HL-60/S4 (cell line): ENCODE data around the gene HPSE.

Experiments
- in situ Hi-C: fragments of 300-500 bp; cut with MboI; formaldehyde crosslinking; loops from 2 replicates; pipeline ENCODE4 v1.14.3; 2022; ENCODE audit warnings: low sequenced_read_pairs

The HPSE gene

DNA sequence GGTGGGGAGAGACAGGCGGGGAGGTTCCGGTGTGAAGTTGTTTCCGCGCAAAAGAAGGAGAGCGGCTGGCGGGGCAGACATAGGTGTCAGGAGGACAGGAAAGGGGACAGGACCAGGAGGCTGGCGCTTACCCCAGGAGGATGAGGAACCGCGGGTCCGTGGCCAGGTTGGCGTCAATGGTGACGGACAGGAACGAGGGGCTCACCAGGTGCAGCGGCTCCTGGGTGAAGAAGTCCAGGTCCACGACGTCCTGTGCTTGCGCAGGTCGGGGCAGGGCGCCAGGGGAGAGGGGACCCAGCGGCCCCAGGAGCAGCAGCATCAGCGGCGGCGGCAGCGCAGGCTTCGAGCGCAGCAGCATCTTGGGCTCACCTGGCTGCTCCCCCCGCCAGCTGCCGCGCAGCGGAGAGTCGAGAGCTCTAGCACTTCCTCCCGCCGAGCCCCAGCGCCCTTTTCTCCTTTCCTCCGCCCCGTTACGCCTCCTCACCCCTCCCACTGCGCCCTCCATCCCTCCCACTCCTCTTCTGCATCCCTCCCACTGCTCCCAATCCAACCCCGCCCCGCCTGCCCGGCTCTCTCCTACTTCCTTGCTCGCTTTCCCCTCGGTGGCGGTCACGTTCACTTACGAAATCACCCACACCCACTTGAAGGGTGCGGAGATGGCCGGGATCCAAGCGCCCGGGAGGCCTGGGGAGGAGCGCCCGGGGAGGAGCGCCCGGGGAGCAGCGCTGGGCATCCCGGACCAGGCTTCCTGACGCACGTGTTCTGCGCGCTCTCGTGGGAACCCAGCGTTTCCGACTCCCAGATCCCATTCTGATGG is at the start of gene HPSE:
TSS of gene HPSE (minus strand) at position 424 of the 817 bp plus-strand sequence. CDS start at position 358, 66 bp downstream.
- in situ Hi-C loops, result no loop called here

DNA sequence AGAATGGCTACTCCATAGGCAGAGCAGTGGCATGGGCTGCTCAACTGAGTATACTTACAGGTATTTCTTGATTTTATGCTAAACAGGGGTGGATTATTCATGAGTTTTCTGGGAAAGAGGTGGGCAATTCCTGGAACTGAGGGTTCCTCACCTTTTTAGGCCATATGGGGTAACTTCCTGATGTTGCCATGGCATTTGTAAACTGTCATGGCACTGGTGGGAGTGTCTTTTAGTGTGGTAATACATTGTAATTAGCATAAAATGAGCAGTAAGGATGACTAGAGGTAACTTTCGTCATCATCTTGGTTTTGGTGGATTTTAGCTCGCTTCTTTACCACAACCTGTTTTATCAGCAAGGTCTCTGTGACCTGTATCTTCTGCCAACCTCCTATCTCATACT is 48.2 kb upstream of the HPSE start:
- in situ Hi-C loops, result no loop called here

DNA sequence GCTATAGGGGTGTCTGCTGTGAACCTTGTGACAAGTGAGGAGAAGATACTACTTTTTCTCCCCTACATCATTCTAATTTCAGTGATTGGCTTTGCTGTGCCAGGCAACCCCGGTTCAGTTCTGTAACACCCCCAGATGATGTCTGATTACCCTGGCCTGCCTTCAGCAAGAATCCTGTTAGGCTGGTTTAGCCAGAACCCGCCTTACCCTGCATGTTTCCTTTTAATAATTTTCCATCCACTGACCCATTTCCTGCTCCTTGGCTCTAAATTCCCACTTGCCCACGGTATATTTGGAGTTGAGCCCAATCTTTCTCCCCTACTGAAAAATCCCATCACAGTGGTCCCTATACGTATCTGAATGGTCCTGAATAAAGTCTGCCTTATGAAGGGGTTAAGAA is 46.5 kb upstream of the HPSE start:
- in situ Hi-C loops, result no loop called here

DNA sequence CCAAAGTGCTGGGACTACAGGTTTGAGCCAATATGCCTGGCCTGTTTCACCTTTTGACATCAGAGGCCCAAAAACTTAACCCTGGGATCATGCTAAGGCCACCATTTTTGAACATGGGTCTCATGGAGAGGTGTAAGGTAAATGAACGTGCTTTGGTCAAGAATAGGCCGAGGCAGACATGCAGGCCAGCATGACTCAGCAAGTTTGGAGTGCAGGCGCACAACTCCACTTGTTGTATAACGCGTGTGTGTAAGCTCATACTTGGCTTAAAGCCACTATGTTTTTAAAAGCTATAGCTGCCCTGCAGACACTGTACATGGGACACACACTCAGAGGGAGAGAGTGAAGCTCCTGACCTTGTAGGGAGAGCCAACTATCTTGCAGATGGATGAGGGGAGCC is 43.8 kb upstream of the HPSE start:
- in situ Hi-C loops, result no loop called here

DNA sequence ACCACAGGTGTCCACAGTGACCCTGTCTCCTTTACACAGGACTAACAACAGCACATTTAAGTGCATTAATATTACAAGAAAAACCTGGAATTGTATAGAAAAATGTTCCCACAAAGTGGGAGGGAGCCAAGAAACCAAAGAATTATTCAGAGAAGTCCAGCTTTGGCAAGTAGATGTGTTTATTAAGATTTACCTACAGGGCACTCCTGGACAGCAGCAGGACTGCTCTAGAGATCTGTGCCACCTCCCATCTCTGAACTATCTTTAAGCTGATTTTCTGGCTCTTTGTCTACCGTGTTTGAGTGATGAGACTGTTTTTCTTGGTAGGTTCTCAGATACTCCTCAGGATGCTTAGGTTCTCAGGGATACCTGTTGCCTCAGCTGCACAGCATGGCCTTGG is 38.3 kb upstream of the HPSE start:
- in situ Hi-C loops, result no loop called here

DNA sequence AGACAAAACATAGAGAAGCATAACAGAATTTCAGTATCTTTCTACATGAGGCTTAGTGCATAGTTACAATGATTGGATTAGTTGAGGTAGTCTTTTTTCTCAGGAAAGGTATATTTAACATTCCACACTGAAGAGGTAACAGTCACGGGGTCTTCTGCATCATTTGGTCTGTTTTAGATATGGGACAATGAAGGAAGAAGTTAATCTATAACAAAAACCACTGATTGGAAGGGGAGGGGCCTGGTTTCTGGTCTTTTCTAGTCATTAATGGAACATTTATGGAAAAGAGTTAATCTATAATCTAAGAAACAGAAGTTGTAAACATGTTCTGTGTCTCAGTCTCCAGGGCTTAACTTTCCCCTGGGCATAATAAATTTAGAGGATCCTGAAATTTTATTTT is 37.3 kb upstream of the HPSE start:
- in situ Hi-C loops, result no loop called here

DNA sequence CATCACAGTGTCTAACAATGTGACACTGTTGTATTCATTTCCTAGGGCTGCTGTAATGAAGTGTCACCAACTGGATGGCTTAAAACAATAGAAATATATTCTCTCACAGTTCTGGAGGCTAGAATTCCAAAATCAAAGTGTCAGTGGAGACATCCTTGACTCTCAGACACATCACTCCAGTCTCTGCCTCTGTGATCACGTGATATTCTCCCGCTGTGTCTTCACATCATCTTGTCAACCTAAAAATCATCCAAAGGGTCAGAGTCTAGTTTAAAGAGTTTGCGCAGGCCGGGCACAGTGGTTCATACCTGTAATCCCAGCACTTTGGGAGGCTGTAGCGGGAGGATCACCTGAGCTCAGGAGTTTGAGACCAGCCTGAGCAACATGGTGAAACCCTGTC is 36.6 kb upstream of the HPSE start:
- in situ Hi-C loops, result no loop called here

DNA sequence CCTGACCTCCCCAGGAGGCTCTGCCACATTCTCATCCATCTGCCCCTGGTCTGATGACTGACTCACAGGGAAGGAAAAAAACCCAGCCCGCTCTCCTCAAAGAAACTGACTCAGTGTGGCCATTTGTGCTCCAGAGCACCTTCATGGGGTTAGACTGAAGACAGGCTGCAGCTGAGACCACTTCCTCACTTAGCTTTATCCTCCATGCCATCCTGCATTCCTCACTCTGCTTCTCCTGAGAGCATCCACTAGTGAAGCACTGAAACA is 35.9 kb upstream of the HPSE start:
- in situ Hi-C loops, result no loop called here

DNA sequence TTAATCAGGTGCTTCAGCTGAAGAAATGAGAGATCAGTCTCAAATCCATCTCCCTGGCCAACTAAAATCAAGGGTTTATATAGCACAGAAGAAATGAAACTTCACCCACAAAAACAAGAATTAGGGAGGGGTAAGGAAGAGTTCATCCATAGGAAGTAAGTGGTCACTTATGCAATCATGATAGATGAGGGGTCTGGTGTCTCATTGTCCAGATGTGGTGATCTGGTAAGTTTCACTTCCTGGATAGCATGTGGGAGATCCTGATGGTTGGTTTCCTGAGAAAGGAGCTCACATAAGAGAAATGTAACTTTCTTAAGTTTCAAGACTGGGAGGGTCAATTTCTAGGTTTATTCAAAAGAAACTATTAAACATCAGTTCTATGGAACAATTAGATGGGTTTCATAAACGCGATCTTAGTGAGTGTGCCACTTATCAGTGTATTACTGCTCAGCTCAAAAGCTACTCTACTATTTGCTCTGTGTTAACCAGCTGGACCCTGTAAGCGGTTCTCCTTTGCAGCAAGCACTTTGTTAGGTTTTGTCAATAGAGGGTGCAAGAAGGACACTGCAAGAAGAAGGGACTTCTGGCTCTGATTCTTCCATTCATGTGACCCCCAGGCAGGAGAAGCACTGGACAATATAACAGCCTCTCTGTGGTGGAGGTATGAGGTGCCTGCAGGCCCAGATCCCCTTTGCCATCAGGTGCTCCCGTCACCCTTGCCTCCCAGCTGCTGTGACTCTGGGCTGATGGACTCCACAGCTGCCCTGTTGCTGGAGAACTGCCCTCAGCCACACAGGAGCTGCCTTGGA is 35.4 kb upstream of the HPSE start:
- in situ Hi-C loops, result no loop called here

DNA sequence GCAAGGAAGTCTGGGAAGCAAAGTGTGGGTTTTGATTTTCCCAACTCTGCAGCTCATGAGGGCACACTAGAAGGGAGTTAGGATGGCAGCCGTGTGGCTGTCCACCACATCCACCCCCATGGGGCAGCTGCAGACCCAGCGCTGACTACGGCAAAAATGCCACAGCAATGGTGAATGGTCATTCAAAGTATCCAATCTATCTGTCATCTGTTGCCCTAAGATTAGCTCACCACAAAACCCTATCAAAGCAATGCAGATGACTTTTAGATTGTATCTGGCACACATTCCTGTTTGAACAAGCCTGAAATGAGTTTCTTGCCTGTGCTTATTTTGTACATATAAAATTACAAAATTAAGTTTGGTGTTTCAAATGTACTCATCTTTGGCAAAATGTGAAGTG is 29.7 kb upstream of the HPSE start:
- in situ Hi-C loops, result no loop called here

DNA sequence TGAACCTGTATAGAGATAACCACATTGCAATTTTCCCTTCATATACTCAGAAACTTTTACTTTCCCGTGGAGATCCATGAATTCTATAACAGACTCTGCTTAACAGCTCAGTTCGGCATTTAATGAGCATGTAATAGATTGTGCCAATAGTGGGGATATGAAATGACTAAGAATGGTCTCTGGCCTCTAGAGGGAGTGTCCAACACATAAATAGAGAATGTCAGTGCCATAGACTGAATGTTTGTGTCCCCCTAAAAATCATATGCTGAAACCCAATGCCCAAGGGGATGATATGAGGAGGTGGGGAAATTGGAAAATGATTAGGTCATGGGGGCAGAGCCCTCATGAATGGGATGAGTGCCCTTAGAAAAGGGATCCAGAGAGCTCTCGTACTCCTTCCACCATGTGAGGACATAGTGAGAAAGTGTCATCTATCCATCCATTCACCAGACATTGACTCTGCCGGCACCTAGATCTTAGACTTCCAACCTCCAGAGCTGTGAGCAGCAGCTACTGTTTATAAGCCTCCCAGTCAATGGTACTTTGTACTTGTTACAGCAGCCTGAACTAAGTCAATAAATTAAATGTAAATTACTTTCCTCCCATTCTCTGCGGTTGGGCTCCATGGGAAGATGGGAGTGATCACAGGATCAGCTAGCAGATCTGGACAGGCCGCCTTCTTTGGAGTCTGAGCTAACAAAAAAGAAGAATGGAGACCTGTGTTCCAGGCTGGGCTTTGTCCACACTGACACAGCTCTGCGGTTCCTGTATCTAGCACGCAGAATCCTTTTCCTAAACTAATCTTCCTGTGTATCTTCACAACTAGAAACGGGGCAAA is 28.1 kb upstream of the HPSE start:
- in situ Hi-C loops, result no loop called here

DNA sequence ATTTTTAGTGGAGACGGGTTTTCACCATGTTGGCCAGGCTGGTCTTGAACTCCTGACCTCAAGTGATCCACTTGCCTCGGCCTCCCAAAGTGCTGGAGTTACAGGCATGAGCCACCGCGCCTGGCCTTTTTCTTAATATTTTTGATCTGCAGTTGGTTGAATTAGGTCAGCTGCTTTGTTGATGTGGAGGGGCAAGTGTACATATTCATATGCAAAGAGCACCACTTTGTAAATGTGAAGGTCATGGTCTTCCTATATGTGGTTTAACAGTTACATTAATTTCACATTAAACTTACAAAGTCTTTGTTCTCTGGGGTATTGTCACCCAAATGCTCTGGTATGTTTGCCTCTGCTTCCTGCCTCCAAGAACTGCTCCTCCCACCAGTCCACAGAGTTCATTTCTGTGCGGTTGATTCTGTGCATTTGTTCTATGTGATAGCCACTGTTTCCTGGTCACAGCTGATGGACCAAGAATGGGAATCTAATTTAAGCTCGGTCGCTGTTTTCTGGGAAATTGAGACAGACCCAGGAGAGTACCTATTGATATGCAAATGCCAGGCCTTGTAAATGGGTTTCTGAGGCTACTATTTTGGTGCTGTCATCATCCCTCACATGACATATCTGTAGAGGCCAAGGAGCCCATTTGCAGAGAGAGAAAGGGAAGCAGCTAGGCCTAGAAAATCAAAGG is 26.9 kb upstream of the HPSE start:
- in situ Hi-C loops, result no loop called here

DNA sequence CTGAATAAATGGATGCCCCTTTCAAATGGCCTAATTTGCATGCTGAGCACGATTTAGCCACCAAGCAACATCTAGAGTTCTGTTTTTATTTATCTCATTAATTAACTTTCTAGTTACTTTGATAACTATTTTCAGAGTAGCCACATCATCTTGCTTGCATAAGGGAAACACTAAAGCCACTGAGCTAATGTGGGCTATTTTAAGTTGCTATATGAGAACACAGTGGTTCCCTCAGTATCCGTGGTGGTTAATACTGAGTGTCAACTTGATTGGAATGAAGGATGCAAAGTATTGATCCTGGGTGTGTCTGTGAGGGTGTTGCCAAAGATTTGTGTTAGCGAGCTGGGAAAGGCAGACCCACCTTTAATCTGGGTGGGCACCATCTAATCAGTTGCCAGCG is 25.4 kb upstream of the HPSE start:
- in situ Hi-C loops, result no loop called here

DNA sequence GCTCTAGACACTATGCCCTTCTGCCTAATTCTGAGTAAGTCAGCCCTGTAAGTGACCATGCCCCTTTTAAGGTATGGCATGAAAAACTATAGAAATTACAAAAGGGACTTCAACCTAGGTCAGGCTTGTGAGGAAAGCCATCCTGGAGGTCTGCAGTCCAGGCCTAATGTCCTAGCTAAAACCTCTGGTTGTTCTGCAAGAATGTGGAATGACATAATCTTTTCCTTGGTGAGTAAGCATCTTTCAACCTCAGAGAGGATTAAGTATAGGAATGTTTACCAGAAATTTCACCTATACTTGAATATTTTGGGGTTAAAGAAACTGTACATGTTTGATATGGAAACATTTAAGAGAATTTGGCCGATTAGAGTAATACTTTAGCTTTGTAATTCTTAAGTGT is 23.8 kb upstream of the HPSE start:
- in situ Hi-C loops, result no loop called here

DNA sequence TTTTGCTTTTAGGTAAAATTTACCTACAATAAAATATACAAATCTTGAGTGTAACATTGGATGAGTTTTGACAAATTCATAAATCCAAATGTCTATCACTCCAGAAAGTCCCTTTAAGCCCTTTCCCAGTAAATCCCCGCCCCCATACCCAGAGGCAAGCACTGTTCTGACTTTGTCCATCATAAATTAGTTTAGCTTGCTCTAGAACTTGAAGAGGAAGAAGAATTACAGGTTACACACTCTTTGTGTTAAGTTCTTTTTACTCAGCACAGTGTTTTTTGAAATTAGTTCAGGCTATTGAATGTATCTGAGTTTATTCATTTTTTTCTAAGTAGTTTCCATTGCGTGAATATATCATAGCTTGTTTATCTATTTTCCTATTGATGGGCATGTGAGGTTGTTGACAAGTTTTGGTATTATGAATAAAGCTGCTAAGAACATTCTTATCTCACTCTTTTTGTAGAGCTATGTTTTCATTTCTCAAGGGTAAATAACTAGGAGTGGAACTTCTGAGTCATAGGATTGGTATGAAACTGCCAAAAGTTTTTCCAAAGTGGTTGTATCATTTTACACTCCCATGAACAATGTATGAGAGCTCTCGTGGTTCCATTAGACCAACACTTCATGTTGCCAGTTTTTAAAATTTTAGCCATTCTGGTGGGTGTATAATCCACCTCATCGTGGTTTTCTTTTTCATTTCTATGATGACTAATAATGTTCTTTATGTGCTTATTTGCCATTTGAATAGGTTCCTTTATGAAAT is 22.4 kb upstream of the HPSE start:
- in situ Hi-C loops, result no loop called here

DNA sequence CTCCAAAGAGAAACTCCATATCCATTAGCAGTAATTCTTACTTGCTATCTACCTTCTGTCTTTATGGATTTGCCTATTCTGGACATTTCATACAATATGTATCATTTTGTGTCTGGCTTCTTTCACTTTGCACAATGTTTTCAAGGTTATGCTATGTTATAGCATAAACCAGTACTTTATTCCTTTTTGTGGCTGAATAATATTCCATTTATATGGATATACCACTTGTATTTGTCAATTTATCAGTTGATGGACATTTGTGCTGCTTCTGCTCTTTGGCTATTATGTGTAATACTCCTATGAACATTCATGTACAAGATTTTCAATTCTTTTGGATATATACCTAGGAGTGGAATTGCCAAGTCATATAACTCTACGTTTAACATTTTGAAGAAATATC is 18.9 kb upstream of the HPSE start:
- in situ Hi-C loops, result no loop called here

DNA sequence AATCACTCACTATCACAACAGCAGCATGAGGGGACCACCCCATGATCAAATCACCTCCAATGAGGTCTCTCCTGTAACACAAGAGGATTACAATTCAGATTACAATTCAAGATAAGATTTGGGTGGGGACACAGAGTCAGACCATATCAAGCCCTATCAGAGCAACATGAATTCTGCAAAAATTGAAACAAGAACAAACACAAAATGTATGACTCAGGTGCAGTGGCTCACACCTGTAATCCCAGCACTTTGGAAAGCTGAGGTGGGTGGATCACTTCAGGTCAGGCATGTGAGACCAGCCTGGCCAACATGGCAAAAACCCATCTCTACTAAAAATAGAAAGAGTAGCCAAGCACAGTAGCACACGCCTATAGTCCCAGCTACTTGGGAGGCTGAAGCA is 13.4 kb upstream of the HPSE start:
- in situ Hi-C loops, result no loop called here

DNA sequence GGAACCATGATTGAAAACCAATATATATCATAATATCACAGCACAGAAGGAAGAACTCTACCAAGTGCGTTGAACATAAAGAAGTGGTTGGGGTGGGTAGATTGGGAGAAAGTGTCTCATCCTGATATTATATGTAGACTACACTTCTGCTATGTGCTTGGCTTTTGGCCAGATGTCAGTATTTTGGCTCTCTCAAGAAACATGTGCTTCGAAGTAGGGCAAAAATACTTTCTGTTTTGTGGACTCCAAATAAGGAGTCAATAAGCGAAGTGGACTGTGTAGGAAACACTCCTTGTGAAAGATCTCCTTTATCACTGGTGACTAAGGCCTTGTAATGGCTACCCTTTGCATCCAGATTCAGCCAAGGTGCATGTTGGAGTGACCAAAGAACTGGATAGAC is 7.8 kb upstream of the HPSE start:
- in situ Hi-C loops, result no loop called here

DNA sequence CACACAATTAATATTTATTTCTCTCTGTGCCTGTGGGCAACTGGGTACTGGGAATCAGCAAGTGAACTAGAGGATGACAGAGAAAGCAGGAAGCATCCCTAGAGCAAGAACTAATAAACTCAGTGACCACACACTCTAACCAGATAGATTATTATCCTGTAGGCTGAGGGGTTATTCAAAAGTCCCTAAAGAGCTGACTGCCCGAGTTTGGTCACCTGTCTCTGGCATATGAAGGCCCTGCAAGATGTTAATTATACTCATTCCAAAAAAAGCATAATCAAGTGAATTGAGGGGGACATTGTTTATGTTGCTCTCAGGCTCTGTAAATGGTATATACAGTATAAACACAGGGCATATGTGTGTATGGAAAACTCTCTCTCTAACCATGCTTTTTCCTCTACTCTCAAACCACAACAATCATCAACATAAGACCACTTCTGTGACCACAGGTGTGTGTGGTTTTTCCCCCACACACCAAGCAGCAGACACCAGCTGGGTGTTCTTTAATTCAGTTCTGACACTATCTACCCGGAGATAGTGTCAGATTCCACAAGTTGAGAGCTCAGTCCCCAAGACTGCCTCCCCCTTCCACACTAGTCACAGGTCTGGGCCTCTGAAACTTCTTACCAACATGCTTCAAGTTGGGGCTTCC is 6.2 kb upstream of the HPSE start:
- in situ Hi-C loops, result no loop called here

DNA sequence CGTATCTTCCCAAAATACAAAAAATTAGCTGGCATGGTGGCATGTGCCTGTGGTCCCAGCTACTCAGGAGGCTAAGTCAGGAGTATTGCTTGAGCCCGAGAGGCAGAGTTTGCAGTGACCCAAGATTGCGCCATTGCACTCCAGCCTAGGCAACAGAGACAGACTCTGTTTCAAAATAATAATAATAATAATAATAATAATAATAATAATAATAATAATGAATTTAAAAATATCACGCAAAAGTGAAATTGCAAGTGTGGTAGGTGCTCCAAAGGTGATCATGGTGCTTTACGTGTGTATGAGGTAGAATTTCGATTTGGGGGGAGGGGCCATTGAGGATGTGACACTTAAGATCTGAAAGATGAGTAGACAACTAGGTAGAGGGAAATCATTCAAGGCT is 4.9 kb upstream of the HPSE start:
- in situ Hi-C loops, result no loop called here
